ENCODE measurements around the gene TUT1. TPM values are rescaled to one million over a fixed set of nuclear protein-coding genes. Genes with fewer than 3 reads are reported as not detected.
A peak's percentile ranks its signal among the peaks of the same experiment; 100 is the strongest.
"Not testable (repeated sequence)": the region's sequence is repeated elsewhere in the genome, so short reads cannot be mapped to it uniquely, and the experiment has no call there.

Gene TUT1
- total RNA-seq, 2 experiments from 2014 or later, result 24.7 to 29.6 TPM

DNA sequence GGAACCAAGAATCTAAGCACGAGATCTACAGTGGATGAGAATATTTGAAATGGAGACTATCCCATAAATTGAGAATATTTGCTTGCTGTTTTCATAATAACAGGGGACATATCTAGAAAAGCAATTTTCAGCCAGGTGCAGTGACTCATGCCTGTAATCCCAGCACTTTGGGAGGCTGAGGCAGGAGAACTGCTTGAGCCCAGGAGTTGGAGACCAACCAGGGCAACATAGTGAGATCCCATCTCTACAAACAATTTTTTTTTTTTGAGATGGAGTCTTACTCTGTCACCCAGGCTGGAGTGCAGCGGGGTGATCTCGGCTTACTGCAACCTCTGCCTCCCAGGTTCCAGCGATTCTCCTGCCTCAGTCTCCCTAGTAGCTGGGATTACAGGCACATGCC, 9.6 kb downstream of the TUT1 start:
- peaks cover 24% of the 10 kb centered on the region for H3K36me3 Mint-ChIP-seq
- CTCF ChIA-PET, result interaction anchor here (2.5 kb wide), 1 partner anchor 10 kb away, joined by 8 read pairs; the partner anchor contains the start of gene TUT1
- not testable (repeated sequence) for H3K4me3 Mint-ChIP-seq; ATAC-seq; H3K9me3 Mint-ChIP-seq (ENCODE audit: low read depth); H3K27me3 Mint-ChIP-seq; H3K4me1 Mint-ChIP-seq; H3K27ac Mint-ChIP-seq; DNase-seq

DNA sequence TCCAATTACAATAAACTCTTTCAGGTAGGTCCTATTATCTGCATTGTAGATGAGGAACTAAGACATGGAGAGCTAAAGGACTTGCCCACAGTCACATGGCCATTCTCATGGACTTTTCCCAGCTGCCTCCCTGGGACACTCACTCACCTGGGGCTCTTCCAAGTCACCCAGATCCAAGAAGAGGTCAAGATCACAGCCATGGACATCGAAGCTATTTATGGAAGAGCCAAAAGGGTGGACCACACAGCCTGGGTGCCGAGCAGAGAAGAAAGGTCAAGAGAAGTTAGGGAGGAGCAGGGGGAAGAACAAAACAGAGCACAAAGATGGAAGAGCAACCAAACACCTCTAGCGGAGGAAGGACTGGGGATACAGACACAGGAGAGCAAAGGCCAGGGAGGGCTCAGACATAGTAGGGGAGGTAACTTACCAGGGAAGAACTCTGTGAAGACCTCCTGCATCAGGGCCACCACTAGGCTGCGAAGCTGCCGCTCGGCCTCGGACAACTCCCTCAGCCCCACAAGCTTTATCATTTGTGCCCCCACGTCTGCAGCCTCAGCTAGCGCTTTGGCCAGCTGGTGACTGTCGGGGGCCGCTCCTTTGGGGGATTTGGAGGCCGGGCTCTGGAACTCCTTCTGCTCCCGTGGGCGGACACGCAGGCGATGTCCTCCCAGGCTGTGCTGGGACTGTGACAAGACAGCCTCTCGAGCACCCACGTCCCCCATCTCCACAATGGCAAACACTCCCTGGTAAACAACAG, 10.2 kb downstream of the TUT1 start:
- CTCF ChIA-PET, result interaction anchor here (2.5 kb wide), 1 partner anchor 10 kb away, joined by 8 read pairs; the partner anchor contains the start of gene TUT1
- H3K4me1 Mint-ChIP-seq, result no peaks in the 10 kb centered on the region
- no peaks in the 10 kb centered on the region for H3K9me3 Mint-ChIP-seq (ENCODE audit: low read depth)
- peaks cover 24% of the 10 kb centered on the region for H3K36me3 Mint-ChIP-seq
- ATAC-seq, result no peak
- H3K27me3 Mint-ChIP-seq, result no peaks in the 10 kb centered on the region
- H3K27ac Mint-ChIP-seq, result no peak overlapping the region
- no peak for DNase-seq
- no peak overlapping the region for H3K4me3 Mint-ChIP-seq

GRCh38 chr11:62579252-62579651, 12.1 kb downstream of the TUT1 start:
- H3K4me3 Mint-ChIP-seq, result no peak overlapping the region
- ATAC-seq (no peak), DNase-seq (no peak)
- peaks cover 24% of the 10 kb centered on the region for H3K36me3 Mint-ChIP-seq
- CTCF ChIA-PET, result interaction anchor here (0.9 to 1.6 kb wide), 3 partner anchors 12 to 155 kb away, joined by 4 to 5 read pairs (median 5); partner anchors contain the start of gene TUT1
- H3K27ac Mint-ChIP-seq, result no peak overlapping the region
- H3K27me3 Mint-ChIP-seq, result no peaks in the 10 kb centered on the region
- H3K4me1 Mint-ChIP-seq, result peaks cover 13% of the 10 kb centered on the region
- no peaks in the 10 kb centered on the region for H3K9me3 Mint-ChIP-seq (ENCODE audit: low read depth)

- DNase-seq, result no peak
- no peak for ATAC-seq
- H3K36me3 Mint-ChIP-seq, result peaks cover 21% of the 10 kb centered on the region
- H3K9me3 Mint-ChIP-seq (ENCODE audit: low read depth), result no peaks in the 10 kb centered on the region
- CTCF ChIA-PET, result interaction anchor here (0.9 to 1.6 kb wide), 3 partner anchors 13 to 154 kb away, joined by 4 to 5 read pairs (median 5); partner anchors contain the start of gene TUT1
- peaks cover 13% of the 10 kb centered on the region for H3K4me1 Mint-ChIP-seq
- H3K4me3 Mint-ChIP-seq, result no peak overlapping the region
- no peaks in the 10 kb centered on the region for H3K27me3 Mint-ChIP-seq
- no peak overlapping the region for H3K27ac Mint-ChIP-seq
Observed at GRCh38 chr11:62578541-62578940, 12.8 kb downstream of the TUT1 start.

- Mint-ChIP-seq H3K36me3 (peaks cover 28% of the 10 kb centered on the region), H3K27ac (no peak overlapping the region), H3K9me3 (ENCODE audit: low read depth) (no peaks in the 10 kb centered on the region), H3K4me1 (peaks cover 22% of the 10 kb centered on the region), H3K4me3 (no peak overlapping the region), H3K27me3 (no peaks in the 10 kb centered on the region)
- CTCF ChIA-PET, result interaction anchor here (1.1 to 1.2 kb wide), 2 partner anchors 11 to 152 kb away, joined by 3 to 5 read pairs; no protein-coding TSS in a partner anchor
- DNase-seq (no peak), ATAC-seq (no peak)
Observed at GRCh38 chr11:62577046-62577714, 14.1 kb downstream of the TUT1 start.

GRCh38 chr11:62575837-62576236, 15.5 kb downstream of the TUT1 start:
- no peak for ATAC-seq

GRCh38 chr11:62575156-62575555, 16.2 kb downstream of the TUT1 start:
- Mint-ChIP-seq H3K36me3 (peaks cover 40% of the 10 kb centered on the region), H3K4me1 (peaks cover 41% of the 10 kb centered on the region), H3K4me3 (peak overlapping the region; percentile 94), H3K9me3 (ENCODE audit: low read depth) (no peaks in the 10 kb centered on the region), H3K27me3 (no peaks in the 10 kb centered on the region), H3K27ac (peak overlapping the region; percentile 89)
- CTCF ChIA-PET, result interaction anchor here (0.6 to 6.5 kb wide), 11 partner anchors 14 to 180 kb away, joined by 3 to 44 read pairs (median 5); partner anchors contain the start of gene TUT1
- no peak for DNase-seq
- ATAC-seq, result no peak

More at GRCh38 chr11:62575837-62576236, 15.5 kb downstream of the TUT1 start:
- no peak for DNase-seq
- H3K4me3 Mint-ChIP-seq, result peak overlapping the region; percentile 94
- CTCF ChIA-PET, result interaction anchor here (0.8 to 3.8 kb wide), 4 partner anchors 16 to 181 kb away, joined by 3 to 28 read pairs (median 4); partner anchors contain the start of gene TUT1
- H3K9me3 Mint-ChIP-seq (ENCODE audit: low read depth), result no peaks in the 10 kb centered on the region
- no peaks in the 10 kb centered on the region for H3K27me3 Mint-ChIP-seq
- peaks cover 35% of the 10 kb centered on the region for H3K36me3 Mint-ChIP-seq
- no peak overlapping the region for H3K27ac Mint-ChIP-seq
- peaks cover 35% of the 10 kb centered on the region for H3K4me1 Mint-ChIP-seq

DNA sequence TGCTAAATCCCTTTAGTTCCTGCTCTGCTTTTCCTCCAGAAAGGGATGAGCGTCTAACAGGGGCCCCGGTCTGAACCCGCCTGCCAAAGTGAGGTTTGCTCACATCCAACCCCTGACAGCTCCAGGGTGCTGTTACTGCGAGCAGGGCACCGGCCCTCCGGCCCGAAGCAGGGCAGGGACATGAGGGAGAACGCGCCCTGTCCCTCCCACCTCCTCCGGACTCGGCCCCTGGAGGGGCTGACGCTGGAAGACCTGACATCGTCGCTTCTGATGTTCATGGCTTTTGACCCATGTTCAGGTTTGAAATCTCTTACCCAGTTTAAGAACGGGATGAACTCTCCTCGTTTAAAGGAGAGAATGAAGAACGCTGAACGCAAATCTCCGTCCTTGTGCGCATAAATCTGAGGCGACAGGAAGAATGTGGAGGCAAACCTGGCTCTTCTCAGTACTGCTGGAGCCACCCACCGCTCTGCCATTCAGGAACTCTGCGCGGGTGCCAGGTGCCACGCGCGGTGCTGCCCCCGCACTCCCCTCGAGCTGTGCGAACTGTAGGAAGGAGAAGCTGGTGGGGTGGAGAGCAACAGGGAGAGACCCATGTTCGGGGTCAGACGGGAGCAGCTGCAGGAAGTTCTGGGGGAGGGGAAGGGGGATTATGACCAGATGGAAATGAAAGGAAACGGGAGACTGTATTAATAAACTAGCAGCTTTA, 16.8 kb downstream of the TUT1 start:
- no peaks in the 10 kb centered on the region for H3K27me3 Mint-ChIP-seq
- CTCF ChIA-PET, result interaction anchor here (0.5 to 6.5 kb wide), 19 partner anchors 13 to 248 kb away, joined by 3 to 60 read pairs (median 5); partner anchors contain the start of genes HNRNPUL2 and TUT1
- peaks cover 45% of the 10 kb centered on the region for H3K4me1 Mint-ChIP-seq

GRCh38 chr11:62573592-62574362, 17.5 kb downstream of the TUT1 start, which contains the start of gene EEF1G:
TSS of gene EEF1G (minus strand) at chr11:62573891. CDS start at chr11:62573842, 49 bp downstream.
- CTCF ChIA-PET, result interaction anchor here (0.5 to 6.5 kb wide), 15 partner anchors 14 to 248 kb away, joined by 3 to 60 read pairs (median 5); partner anchors contain the start of genes HNRNPUL2 and TUT1
- H3K36me3 Mint-ChIP-seq, result peaks cover 47% of the 10 kb centered on the region
- peaks cover 51% of the 10 kb centered on the region for H3K4me1 Mint-ChIP-seq
- DNase-seq (peak; percentile 100), ATAC-seq (peak; percentile 94)
- H3K27me3 Mint-ChIP-seq, result no peaks in the 10 kb centered on the region
- H3K27ac Mint-ChIP-seq, result peak within 1 kb of the TSS; percentile 89
- H3K9me3 Mint-ChIP-seq (ENCODE audit: low read depth), result no peaks in the 10 kb centered on the region
- peak within 1 kb of the TSS; percentile 94 for H3K4me3 Mint-ChIP-seq

More for the DNA sequence above, 16.8 kb downstream of the TUT1 start:
- no peaks in the 10 kb centered on the region for H3K9me3 Mint-ChIP-seq (ENCODE audit: low read depth)
- peak overlapping the region; percentile 94 for H3K4me3 Mint-ChIP-seq
- DNase-seq (no peak), ATAC-seq (peak; percentile 21)
- peaks cover 44% of the 10 kb centered on the region for H3K36me3 Mint-ChIP-seq
- H3K27ac Mint-ChIP-seq, result peak overlapping the region; percentile 89

- H3K27me3 Mint-ChIP-seq, result no peaks in the 10 kb centered on the region
- peaks cover 55% of the 10 kb centered on the region for H3K4me1 Mint-ChIP-seq
- no peaks in the 10 kb centered on the region for H3K9me3 Mint-ChIP-seq (ENCODE audit: low read depth)
- ATAC-seq (no peak), DNase-seq (no peak)
- peak overlapping the region; percentile 89 for H3K27ac Mint-ChIP-seq
- peak overlapping the region; percentile 94 for H3K4me3 Mint-ChIP-seq
- CTCF ChIA-PET, result interaction anchor here (1.0 to 6.5 kb wide), 11 partner anchors 14 to 180 kb away, joined by 3 to 60 read pairs (median 6); partner anchors contain the start of gene TUT1
- H3K36me3 Mint-ChIP-seq, result peaks cover 49% of the 10 kb centered on the region
Observed at GRCh38 chr11:62573006-62573591, 18.2 kb downstream of the TUT1 start.

GRCh38 chr11:62572431-62572830, 18.9 kb downstream of the TUT1 start:
- H3K4me3 Mint-ChIP-seq, result peak overlapping the region; percentile 94
- no peak for ATAC-seq
- no peak for DNase-seq
- H3K27ac Mint-ChIP-seq, result peak overlapping the region; percentile 89
- H3K27me3 Mint-ChIP-seq, result no peaks in the 10 kb centered on the region
- no peaks in the 10 kb centered on the region for H3K9me3 Mint-ChIP-seq (ENCODE audit: low read depth)
- H3K36me3 Mint-ChIP-seq, result peaks cover 47% of the 10 kb centered on the region
- CTCF ChIA-PET, result interaction anchor here (0.6 to 6.5 kb wide), 7 partner anchors 13 to 148 kb away, joined by 3 to 60 read pairs (median 27); partner anchors contain the start of gene TUT1
- peaks cover 59% of the 10 kb centered on the region for H3K4me1 Mint-ChIP-seq

Measured in activated CD8-positive, alpha-beta memory T cell treated with anti-CD3 and anti-CD28 coated beads, Interleukin-2, amount 10 ng/mL, durations not matched to agents 7 days and 5 days (primary cell).